Smooth muscle cell (in vitro differentiated cells): Measurements from ENCODE around the gene TAS1R3. TPM values are rescaled to one million over a fixed set of nuclear protein-coding genes. Genes with fewer than 3 reads are reported as not detected.
"Not testable (repeated sequence)": the region's sequence is repeated elsewhere in the genome, so short reads cannot be mapped to it uniquely, and the experiment has no call there.

Experiments
- DNase-seq: peaks from one replicate; lab custom pipeline; 2025; ENCODE audit not compliant: unreplicated experiment; lab: John Stamatoyannopoulos, UW
- H2AFZ ChIP-seq: fragments of 200-600 bp; sonication (generic); 2 replicates; pipeline ENCODE4 v1.6.0; 2016; ENCODE audit warnings: antibody characterized with exemption, low read depth, mild to moderate bottlenecking
- H3F3A ChIP-seq: fragments of 200-600 bp; sonication (generic); 2 replicates; pipeline ENCODE4 v1.6.0; 2017; ENCODE audit warnings: antibody characterized with exemption, low read depth
- H3K27ac ChIP-seq: fragments of 200-600 bp; sonication (generic); 2 replicates; pipeline ENCODE4 v1.5.1; 2016; ENCODE audit warnings: low read depth, mild to moderate bottlenecking
- H3K27me3 ChIP-seq: fragments of 200-600 bp; sonication (generic); 2 replicates; pipeline ENCODE4 v1.6.1; 2016; ENCODE audit warnings: low read depth, mild to moderate bottlenecking
- H3K36me3 ChIP-seq: fragments of 200-600 bp; sonication (generic); 2 replicates; pipeline ENCODE4 v1.5.1; 2016; ENCODE audit warnings: low read depth
- H3K4me1 ChIP-seq: fragments of 200-600 bp; sonication (generic); 2 replicates; pipeline ENCODE4 v1.5.1; 2016; ENCODE audit warnings: low read depth
- H3K4me2 ChIP-seq: fragments of 200-600 bp; sonication (generic); 2 replicates; pipeline ENCODE4 v1.6.0; 2016; ENCODE audit warnings: mild to moderate bottlenecking
- H3K4me3 ChIP-seq: fragments of 200-600 bp; sonication (generic); 2 replicates; pipeline ENCODE4 v1.5.1; 2016; ENCODE audit warnings: mild to moderate bottlenecking
- H3K79me2 ChIP-seq: fragments of 200-600 bp; sonication (generic); 2 replicates; pipeline ENCODE4 v1.6.0; 2016; ENCODE audit warnings: low read depth, mild to moderate bottlenecking
- H3K9ac ChIP-seq: fragments of 200-600 bp; sonication (generic); 2 replicates; pipeline ENCODE4 v1.6.0; 2016; ENCODE audit warnings: low read depth
- H3K9me3 ChIP-seq: fragments of 200-600 bp; sonication (generic); replicated peaks from 2 replicates; pipeline ENCODE4 v1.5.1; 2016; ENCODE audit warnings: low read depth
- H4K20me1 ChIP-seq: fragments of 200-600 bp; sonication (generic); 2 replicates; pipeline ENCODE4 v1.6.0; 2016; ENCODE audit warnings: low read depth
- CTCF ChIP-seq: fragments of 200-600 bp; sonication (generic); IDR thresholded peaks from 2 replicates; pipeline ENCODE4 v1.5.1; 2017; ENCODE audit warnings: borderline replicate concordance, mild to moderate bottlenecking, antibody characterized with exemption; ENCODE audit not compliant: insufficient read depth, poor library complexity, severe bottlenecking
- WGBS: methylation state at CpG from one replicate; pipeline ENCODE4 v1.1.7; 2016; ENCODE audit warnings: low lambda C conversion rate; 5-methylcytosine and 5-hydroxymethylcytosine counted together
- polyA plus RNA-seq: library from polyadenylated mRNA; unstranded; fragments of >200 nt; fragmentation: Nextera tagmentation; extraction: Ambion mirVana; gene quantifications from 2 replicates; pipeline ENCODE4 v1.2.1, GENCODE V29; 2016
- total RNA-seq: library from RNA; depleted of rRNA; stranded (reverse); fragments of >200 nt; gene quantifications from 2 replicates; pipeline ENCODE4 v1.2.3, GENCODE V29; 2014

TAS1R3 gene
- total and polyA plus RNA-seq, 2 experiments from 2014 or later, result 0.18 to 0.39 TPM

GRCh38 chr1:1365875-1366698 lies 35.0 kb downstream of the TAS1R3 start:
- H3K4me2 ChIP-seq, result no peak overlapping the region

DNA sequence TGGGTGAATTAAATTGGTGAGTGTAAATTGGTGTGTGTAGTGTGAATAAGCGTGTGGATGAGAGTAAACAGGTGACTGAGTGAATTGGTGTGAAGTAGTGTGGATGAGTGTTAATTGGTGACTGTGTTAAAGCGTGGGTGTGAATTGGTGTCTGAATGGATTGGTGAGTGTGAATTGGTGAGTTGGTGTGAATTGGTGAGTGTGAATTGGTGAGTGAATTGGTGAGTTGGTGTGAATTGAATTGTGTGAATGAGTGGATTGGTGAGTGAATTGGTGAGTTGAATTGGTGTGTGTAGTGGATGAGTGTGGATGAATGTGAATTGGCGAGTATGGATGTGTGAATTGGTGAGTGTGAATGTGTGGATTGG lies 35.6 kb downstream of the TAS1R3 start:
- Histone ChIP-seq H3F3A (peaks cover 1% of the 10 kb centered on the region), H3K27me3 (no peaks in the 10 kb centered on the region), H2AFZ (no peak overlapping the region), H3K4me2 (no peak overlapping the region), H3K9ac (no peak overlapping the region), H3K27ac (no peak overlapping the region), H3K4me3 (no peak overlapping the region), H3K36me3 (no peaks in the 10 kb centered on the region), H3K4me1 (peaks cover 7% of the 10 kb centered on the region), H4K20me1 (no peaks in the 10 kb centered on the region), H3K79me2 (peaks cover under 1% of the 10 kb centered on the region), H3K9me3 (no peaks in the 10 kb centered on the region)
- 92% methylated on average over 3 of the region's 3 CpGs for WGBS
- no peak for TF ChIP-seq CTCF
- no peak for DNase-seq

More at GRCh38 chr1:1365875-1366698, 35.0 kb downstream of the TAS1R3 start:
- no peak overlapping the region for H3K4me3 ChIP-seq
- H3K36me3 ChIP-seq, result no peaks in the 10 kb centered on the region
- H3F3A ChIP-seq, result peaks cover 7% of the 10 kb centered on the region
- H4K20me1 ChIP-seq, result no peaks in the 10 kb centered on the region
- no peaks in the 10 kb centered on the region for H3K27me3 ChIP-seq
- peaks cover 12% of the 10 kb centered on the region for H3K4me1 ChIP-seq
- no peak overlapping the region for H3K27ac ChIP-seq
- no peaks in the 10 kb centered on the region for H3K79me2 ChIP-seq
- no peaks in the 10 kb centered on the region for H3K9me3 ChIP-seq
- WGBS, result 81% methylated on average over 10 of the region's 10 CpGs
- TF ChIP-seq CTCF, result no peak
- no peak overlapping the region for H2AFZ ChIP-seq
- H3K9ac ChIP-seq, result no peak overlapping the region
- no peak for DNase-seq

DNA sequence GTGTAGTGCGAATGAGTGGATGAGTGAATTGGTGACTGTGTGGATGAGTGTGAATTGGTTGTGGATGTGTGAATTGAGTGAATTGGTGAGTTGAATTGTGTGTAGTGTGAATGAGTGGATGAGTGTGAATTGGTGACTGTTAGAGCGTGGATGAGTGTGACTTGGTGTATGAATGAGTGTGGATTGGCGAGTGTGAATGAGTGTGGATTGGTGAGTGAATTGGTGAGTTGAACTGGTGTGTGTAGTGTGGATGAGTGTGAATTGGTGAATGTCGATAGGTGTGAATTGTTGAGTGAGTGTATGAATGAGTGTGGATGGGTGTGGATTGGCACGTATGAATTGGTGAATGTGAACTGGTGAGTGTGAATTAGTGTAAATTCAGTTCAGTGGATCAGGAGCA lies 36.2 kb downstream of the TAS1R3 start:
- H3K9ac ChIP-seq, result no peak overlapping the region
- H3K9me3 ChIP-seq, result no peaks in the 10 kb centered on the region
- no peaks in the 10 kb centered on the region for H4K20me1 ChIP-seq
- peaks cover 6% of the 10 kb centered on the region for H3K79me2 ChIP-seq
- no peaks in the 10 kb centered on the region for H3F3A ChIP-seq
- no peaks in the 10 kb centered on the region for H3K27me3 ChIP-seq
- H3K4me3 ChIP-seq, result no peak overlapping the region
- TF ChIP-seq CTCF, result no peak
- WGBS, result 98% methylated on average over 5 of the region's 5 CpGs
- no peak overlapping the region for H2AFZ ChIP-seq
- no peak for DNase-seq
- no peaks in the 10 kb centered on the region for H3K36me3 ChIP-seq
- no peak overlapping the region for H3K4me2 ChIP-seq
- H3K27ac ChIP-seq, result no peak overlapping the region
- H3K4me1 ChIP-seq, result peaks cover 1% of the 10 kb centered on the region

DNA sequence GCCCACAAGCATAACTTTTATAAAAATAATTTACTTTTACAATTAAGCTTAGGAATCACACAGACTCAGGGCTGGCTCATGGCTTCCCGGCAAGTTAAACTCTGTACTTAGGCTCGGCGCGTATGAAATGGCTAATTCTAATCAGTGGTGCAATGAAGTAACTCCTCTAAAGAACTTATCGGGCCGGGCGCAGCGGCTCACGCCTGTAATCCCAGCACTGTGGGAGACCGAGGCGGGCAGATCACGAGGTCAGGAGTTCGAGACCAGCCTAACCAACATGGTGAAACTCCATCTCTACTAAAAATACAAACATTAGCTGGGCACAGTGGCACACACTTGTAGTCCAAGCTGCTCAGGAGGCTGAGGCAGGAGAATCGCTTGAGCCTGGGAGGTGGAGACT lies 39.0 kb downstream of the TAS1R3 start:
- WGBS, result 95% methylated on average over 14 of the region's 14 CpGs

More for the DNA sequence above, 39.0 kb downstream of the TAS1R3 start:
- H3K9me3 ChIP-seq, H4K20me1 ChIP-seq, H3K27me3 ChIP-seq, H3K36me3 ChIP-seq, H3K4me3 ChIP-seq, H3K27ac ChIP-seq, H3K4me2 ChIP-seq, H3K4me1 ChIP-seq, H2AFZ ChIP-seq, H3K9ac ChIP-seq, DNase-seq, H3F3A ChIP-seq: not testable (repeated sequence)
- peaks cover 29% of the 10 kb centered on the region for H3K79me2 ChIP-seq
